Measurements from ENCODE around the gene PGA3. TPM values are rescaled to one million over a fixed set of nuclear protein-coding genes. Genes with fewer than 3 reads are reported as not detected.
"Not testable (repeated sequence)": the region's sequence is repeated elsewhere in the genome, so short reads cannot be mapped to it uniquely, and the experiment has no call there.

The PGA3 gene
- total RNA-seq, 1 donor from 2014 or later: not detected

- ATAC-seq: not testable (repeated sequence)
Observed at GRCh38 chr11:61211327-61211952, 8.1 kb downstream of the PGA3 start.

DNA sequence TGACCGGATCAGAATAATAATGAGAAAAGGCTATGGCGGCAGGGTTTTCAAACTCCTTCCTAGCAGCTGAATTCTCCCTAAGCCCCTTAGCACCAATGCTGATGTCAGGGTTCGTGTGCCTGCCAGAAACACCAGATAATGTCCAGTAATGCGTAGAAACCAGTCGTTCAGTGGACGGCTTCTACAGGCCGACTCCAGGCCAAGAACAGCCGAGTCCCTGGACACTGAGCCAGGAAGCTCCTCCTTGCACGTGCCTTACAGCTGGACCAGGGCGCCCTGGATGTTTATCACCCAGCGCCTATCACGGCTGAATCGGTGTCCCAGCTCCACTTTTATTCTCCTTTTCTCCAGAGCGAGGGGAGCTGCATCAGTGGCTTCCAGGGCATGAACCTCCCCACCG is 8.9 kb downstream of the PGA3 start:
- ATAC-seq: not testable (repeated sequence)

DNA sequence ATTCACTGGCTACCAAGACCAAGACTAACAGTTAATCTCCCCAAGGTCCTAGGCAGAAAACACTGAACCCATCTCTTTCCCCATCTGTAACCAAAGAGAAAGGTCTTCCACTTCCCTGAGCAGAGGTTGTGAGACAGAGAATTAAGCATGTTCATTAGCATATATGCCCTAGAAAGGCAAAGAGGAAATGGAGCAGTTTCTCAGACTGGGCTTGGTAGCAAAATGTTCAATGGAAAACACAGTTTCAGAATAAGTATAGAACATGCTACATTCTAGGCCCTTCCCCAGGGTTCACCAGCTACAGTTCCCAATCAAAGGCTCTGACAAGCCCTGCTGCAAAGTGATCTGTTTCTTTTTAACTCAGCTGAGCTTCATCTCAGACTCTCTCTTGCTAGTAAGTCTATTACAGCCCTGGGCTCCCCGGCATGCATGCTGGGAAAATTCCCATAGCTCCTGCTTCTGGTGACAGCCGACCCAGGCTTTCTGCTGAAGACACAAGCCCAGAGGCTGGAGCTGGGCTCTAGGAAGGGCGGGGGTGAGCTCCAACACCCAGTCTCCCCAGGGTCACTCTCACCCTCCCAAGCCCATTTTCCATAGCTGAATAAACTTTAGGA is 10.5 kb downstream of the PGA3 start:
- not testable (repeated sequence) for ATAC-seq

- not testable (repeated sequence) for ATAC-seq
Observed at GRCh38 chr11:61218306-61218705, 15.0 kb downstream of the PGA3 start.

GRCh38 chr11:61219016-61219415 is 15.7 kb downstream of the PGA3 start:
- ATAC-seq: not testable (repeated sequence)

GRCh38 chr11:61222047-61222446 is 18.7 kb downstream of the PGA3 start, which contains the start of gene PGA4:
TSS of gene PGA4 (plus strand) at chr11:61222347. CDS start at chr11:61222401, 54 bp downstream.
- ATAC-seq: not testable (repeated sequence)

DNA sequence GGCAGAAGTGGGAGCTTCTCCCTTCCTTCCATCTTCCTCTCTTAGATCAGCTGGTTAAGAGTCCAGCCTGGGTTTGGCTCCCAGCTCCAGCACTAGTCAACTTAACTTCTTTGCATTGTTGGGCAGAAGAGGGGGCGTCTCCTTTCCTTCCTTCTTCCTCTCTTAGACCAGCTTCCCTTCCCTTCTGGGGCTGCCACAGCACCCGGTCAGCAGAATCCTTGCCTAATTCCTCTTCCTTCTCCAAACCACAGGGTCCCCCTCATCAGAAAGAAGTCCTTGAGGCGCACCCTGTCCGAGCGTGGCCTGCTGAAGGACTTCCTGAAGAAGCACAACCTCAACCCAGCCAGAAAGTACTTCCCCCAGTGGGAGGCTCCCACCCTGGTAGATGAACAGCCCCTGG is 19.4 kb downstream of the PGA3 start:
- not testable (repeated sequence) for ATAC-seq

GRCh38 chr11:61226457-61227137 is 23.3 kb downstream of the PGA3 start:
- ATAC-seq: not testable (repeated sequence)

GRCh38 chr11:61229458-61229857 is 26.1 kb downstream of the PGA3 start:
- ATAC-seq: not testable (repeated sequence)

DNA sequence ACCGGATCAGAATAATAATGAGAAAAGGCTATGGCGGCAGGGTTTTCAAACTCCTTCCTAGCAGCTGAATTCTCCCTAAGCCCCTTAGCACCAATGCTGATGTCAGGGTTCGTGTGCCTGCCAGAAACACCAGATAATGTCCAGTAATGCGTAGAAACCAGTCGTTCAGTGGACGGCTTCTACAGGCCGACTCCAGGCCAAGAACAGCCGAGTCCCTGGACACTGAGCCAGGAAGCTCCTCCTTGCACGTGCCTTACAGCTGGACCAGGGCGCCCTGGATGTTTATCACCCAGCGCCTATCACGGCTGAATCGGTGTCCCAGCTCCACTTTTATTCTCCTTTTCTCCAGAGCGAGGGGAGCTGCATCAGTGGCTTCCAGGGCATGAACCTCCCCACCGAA is 27.7 kb downstream of the PGA3 start:
- ATAC-seq: not testable (repeated sequence)

- ATAC-seq: not testable (repeated sequence)
Observed at GRCh38 chr11:61231585-61231984, 28.3 kb downstream of the PGA3 start.

DNA sequence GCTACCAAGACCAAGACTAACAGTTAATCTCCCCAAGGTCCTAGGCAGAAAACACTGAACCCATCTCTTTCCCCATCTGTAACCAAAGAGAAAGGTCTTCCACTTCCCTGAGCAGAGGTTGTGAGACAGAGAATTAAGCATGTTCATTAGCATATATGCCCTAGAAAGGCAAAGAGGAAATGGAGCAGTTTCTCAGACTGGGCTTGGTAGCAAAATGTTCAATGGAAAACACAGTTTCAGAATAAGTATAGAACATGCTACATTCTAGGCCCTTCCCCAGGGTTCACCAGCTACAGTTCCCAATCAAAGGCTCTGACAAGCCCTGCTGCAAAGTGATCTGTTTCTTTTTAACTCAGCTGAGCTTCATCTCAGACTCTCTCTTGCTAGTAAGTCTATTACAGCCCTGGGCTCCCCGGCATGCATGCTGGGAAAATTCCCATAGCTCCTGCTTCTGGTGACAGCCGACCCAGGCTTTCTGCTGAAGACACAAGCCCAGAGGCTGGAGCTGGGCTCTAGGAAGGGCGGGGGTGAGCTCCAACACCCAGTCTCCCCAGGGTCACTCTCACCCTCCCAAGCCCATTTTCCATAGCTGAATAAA is 29.3 kb downstream of the PGA3 start:
- not testable (repeated sequence) for ATAC-seq

GRCh38 chr11:61237130-61237529 is 33.8 kb downstream of the PGA3 start:
- ATAC-seq: not testable (repeated sequence)

GRCh38 chr11:61240288-61240687 is 37.0 kb downstream of the PGA3 start:
- ATAC-seq: not testable (repeated sequence)

GRCh38 chr11:61240875-61241274 is 37.6 kb downstream of the PGA3 start, which contains the start of gene PGA5:
TSS of gene PGA5 (plus strand) at chr11:61241175. CDS start at chr11:61241227, 52 bp downstream.
- ATAC-seq: not testable (repeated sequence)

DNA sequence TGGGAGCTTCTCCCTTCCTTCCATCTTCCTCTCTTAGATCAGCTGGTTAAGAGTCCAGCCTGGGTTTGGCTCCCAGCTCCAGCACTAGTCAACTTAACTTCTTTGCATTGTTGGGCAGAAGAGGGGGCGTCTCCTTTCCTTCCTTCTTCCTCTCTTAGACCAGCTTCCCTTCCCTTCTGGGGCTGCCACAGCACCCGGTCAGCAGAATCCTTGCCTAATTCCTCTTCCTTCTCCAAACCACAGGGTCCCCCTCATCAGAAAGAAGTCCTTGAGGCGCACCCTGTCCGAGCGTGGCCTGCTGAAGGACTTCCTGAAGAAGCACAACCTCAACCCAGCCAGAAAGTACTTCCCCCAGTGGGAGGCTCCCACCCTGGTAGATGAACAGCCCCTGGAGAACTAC is 38.2 kb downstream of the PGA3 start:
- ATAC-seq: not testable (repeated sequence)

DNA sequence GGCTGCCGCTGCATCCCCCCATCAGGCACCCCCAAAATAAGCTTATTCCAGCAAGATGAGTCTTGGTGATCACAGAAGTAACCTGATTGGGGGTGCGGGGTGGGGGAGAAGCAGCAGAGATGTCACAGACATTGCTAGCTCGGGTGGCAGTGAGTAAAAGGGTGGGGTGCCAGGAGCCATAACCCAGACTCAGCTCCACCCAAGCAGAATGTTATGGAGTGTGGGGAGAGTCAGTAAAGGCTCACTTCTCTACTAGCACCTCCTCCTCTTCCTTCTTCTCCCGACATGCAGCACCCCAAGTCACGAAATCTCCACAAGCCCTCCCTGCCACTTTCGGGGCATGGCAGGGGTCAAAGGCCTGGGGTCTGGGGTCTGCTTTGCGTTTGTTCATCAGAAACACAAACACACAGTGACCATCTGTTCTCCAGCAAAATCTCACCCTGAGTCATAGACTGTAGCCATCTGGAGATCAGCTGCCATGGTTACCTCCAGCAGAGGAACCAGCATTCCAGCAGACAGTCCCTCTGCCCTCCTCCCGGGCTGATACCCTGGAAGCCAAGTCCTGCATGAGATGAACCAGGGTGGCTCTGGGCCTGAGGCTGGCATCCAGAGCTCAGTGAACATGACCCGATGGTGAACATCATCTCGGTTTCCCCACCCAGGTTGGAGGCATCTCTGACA is 42.1 kb downstream of the PGA3 start:
- not testable (repeated sequence) for ATAC-seq

- not testable (repeated sequence) for ATAC-seq
Observed at GRCh38 chr11:61248071-61248470, 44.8 kb downstream of the PGA3 start.

GRCh38 chr11:61249201-61249600 is 45.9 kb downstream of the PGA3 start:
- ATAC-seq: not testable (repeated sequence)

- ATAC-seq: not testable (repeated sequence)
Observed at GRCh38 chr11:61250796-61251765, 47.8 kb downstream of the PGA3 start.

GRCh38 chr11:61252332-61252731 is 49.0 kb downstream of the PGA3 start:
- ATAC-seq: not testable (repeated sequence)

All from esophagus mucosa (tissue), 1 donor.